ENCODE measurements around the gene CUX1.
"Not testable (repeated sequence)": the region's sequence is repeated elsewhere in the genome, so short reads cannot be mapped to it uniquely, and the experiment has no call there.

Gene CUX1

GRCh38 chr7:101869901-101870290, 52.5 kb downstream of the CUX1 start:
- no peak for DNase-seq (ENCODE audit: low read depth)

GRCh38 chr7:101870361-101871062, 53.1 kb downstream of the CUX1 start:
- no peak for DNase-seq (ENCODE audit: low read depth)

- DNase-seq (ENCODE audit: low read depth): no peak
Observed at GRCh38 chr7:101871351-101871750, 53.9 kb downstream of the CUX1 start.

GRCh38 chr7:101874028-101874427, 56.6 kb downstream of the CUX1 start:
- no peak for DNase-seq (ENCODE audit: low read depth)

- no peak for DNase-seq (ENCODE audit: low read depth)
Observed at GRCh38 chr7:101875283-101875846, 57.9 kb downstream of the CUX1 start.

GRCh38 chr7:101877882-101878591, 60.6 kb downstream of the CUX1 start:
- no peak for DNase-seq (ENCODE audit: low read depth)

GRCh38 chr7:101878938-101879337, 61.5 kb downstream of the CUX1 start:
- no peak for DNase-seq (ENCODE audit: low read depth)

- DNase-seq (ENCODE audit: low read depth): no peak
Observed at GRCh38 chr7:101879565-101879964, 62.1 kb downstream of the CUX1 start.

GRCh38 chr7:101880282-101881054, 63.0 kb downstream of the CUX1 start:
- no peak for DNase-seq (ENCODE audit: low read depth)

GRCh38 chr7:101882005-101882421, 64.6 kb downstream of the CUX1 start:
- DNase-seq (ENCODE audit: low read depth): no peak

GRCh38 chr7:101882595-101883564, 65.5 kb downstream of the CUX1 start:
- no peak for DNase-seq (ENCODE audit: low read depth)

- DNase-seq (ENCODE audit: low read depth): peak; percentile 3
Observed at GRCh38 chr7:101884671-101885596, 67.5 kb downstream of the CUX1 start.

- DNase-seq (ENCODE audit: low read depth): no peak
Observed at GRCh38 chr7:101885597-101885955, 68.2 kb downstream of the CUX1 start.

- DNase-seq (ENCODE audit: low read depth): not testable (repeated sequence)
Observed at GRCh38 chr7:101887352-101887751, 69.9 kb downstream of the CUX1 start.

GRCh38 chr7:101888564-101888963, 71.1 kb downstream of the CUX1 start:
- DNase-seq (ENCODE audit: low read depth): not testable (repeated sequence)

GRCh38 chr7:101890749-101891523, 73.5 kb downstream of the CUX1 start:
- no peak for DNase-seq (ENCODE audit: low read depth)

GRCh38 chr7:101891936-101892640, 74.7 kb downstream of the CUX1 start:
- DNase-seq (ENCODE audit: low read depth): no peak

- no peak for DNase-seq (ENCODE audit: low read depth)
Observed at GRCh38 chr7:101893341-101894082, 76.1 kb downstream of the CUX1 start.
